OCI-LY1 (cell line): ENCODE measurements around the gene SPDYE6.

Source experiments
- EZH2 ChIP-seq: fragments of 200-600 bp; sonication (generic), shearing (Covaris generic); IDR thresholded peaks from 2 replicates; pipeline ENCODE4 v1.8.0; 2017; ENCODE audit warnings: borderline replicate concordance, mixed run types, mild to moderate bottlenecking, antibody characterized with exemption, low read length, moderate library complexity, mixed read lengths
- TF ChIP-seq, protein P1 (sequence below): fragments of 200-600 bp; sonication (generic), shearing (Covaris generic); IDR thresholded peaks from 2 replicates; pipeline ENCODE4 v1.5.1; 2017; ENCODE audit warnings: mild to moderate bottlenecking, antibody characterized with exemption, low read length, moderate library complexity, mixed read lengths

DNA sequence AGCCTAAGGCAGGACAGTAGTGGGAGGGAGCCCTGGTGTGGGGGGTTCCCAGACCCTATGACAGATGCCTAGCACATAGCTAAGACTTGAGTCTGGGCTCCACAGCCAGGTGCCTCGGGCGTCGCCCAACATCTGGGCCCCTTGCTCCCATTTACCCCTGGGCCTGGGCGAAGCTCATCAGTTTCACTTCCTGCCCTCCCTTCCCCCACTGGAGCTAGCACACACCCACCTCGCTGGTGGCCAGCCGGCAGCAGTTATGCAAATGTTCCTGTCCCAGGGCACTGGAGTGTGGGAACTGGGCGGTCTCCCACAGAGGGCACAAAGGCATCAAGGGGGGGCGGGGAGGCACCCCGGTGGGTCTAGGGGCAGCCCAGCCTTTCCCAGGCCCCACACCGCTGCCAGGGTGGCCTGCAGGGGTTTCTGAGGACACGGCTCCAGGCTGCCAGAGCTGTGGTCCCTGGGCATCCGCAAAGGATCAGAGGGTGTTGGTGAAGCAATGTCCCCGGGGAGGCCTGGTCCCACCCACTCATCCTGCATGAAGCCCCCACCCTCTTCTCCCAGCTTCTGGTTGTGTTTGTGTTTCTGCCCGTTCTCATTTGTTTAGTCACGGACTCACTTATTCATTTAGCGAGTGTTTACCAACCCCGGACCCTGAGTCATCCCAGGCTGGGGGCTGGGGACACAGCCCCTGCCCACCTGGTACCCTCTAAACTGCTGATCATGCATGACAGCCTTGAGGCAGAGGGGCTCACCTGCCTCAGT is 49.1 kb downstream of the SPDYE6 start:
- TF ChIP-seq, protein P1, sequence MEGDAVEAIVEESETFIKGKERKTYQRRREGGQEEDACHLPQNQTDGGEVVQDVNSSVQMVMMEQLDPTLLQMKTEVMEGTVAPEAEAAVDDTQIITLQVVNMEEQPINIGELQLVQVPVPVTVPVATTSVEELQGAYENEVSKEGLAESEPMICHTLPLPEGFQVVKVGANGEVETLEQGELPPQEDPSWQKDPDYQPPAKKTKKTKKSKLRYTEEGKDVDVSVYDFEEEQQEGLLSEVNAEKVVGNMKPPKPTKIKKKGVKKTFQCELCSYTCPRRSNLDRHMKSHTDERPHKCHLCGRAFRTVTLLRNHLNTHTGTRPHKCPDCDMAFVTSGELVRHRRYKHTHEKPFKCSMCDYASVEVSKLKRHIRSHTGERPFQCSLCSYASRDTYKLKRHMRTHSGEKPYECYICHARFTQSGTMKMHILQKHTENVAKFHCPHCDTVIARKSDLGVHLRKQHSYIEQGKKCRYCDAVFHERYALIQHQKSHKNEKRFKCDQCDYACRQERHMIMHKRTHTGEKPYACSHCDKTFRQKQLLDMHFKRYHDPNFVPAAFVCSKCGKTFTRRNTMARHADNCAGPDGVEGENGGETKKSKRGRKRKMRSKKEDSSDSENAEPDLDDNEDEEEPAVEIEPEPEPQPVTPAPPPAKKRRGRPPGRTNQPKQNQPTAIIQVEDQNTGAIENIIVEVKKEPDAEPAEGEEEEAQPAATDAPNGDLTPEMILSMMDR = no peak
- no peak for TF ChIP-seq EZH2
